HEK293 (cell line): ENCODE data around the gene PIEZO1.

ENCODE experiments used
- BCL11B ChIP-seq: fragments of 450-650 bp; formaldehyde crosslinking; IDR thresholded peaks from 2 replicates; pipeline ENCODE4 v1.5.1; 2016; ENCODE audit warnings: low read depth, missing biosample characterization, missing genetic modification characterization
- GLI2 ChIP-seq: fragments of 450-650 bp; formaldehyde crosslinking; IDR thresholded peaks from 2 replicates; pipeline ENCODE4; 2017; ENCODE audit warnings: missing biosample characterization, missing genetic modification characterization, low read depth, borderline replicate concordance
- GLIS2 ChIP-seq: fragments of 450-650 bp; formaldehyde crosslinking; IDR thresholded peaks from 2 replicates; pipeline ENCODE4 v1.5.1; 2016; ENCODE audit warnings: missing biosample characterization, missing genetic modification characterization
- PRDM6 ChIP-seq: fragments of 450-650 bp; formaldehyde crosslinking; IDR thresholded peaks from 2 replicates; pipeline ENCODE4 v1.5.1; 2017; ENCODE audit warnings: missing biosample characterization, missing genetic modification characterization
- SP2 ChIP-seq: fragments of 450-650 bp; formaldehyde crosslinking; IDR thresholded peaks from 2 replicates; pipeline ENCODE4 v1.5.1; 2016; ENCODE audit warnings: missing biosample characterization, missing genetic modification characterization
- SP3 ChIP-seq: fragments of 450-650 bp; formaldehyde crosslinking; IDR thresholded peaks from 2 replicates; pipeline ENCODE4 v1.5.1; 2016; ENCODE audit warnings: missing biosample characterization, missing genetic modification characterization
- YY2 ChIP-seq: fragments of 450-650 bp; formaldehyde crosslinking; IDR thresholded peaks from 2 replicates; pipeline ENCODE4 v1.5.1; 2016; ENCODE audit warnings: missing biosample characterization, missing genetic modification characterization
- ZBTB10 ChIP-seq: fragments of 450-650 bp; formaldehyde crosslinking; IDR thresholded peaks from 2 replicates; pipeline ENCODE4 v1.5.1; 2016; ENCODE audit warnings: missing biosample characterization, missing genetic modification characterization
- ZBTB20 ChIP-seq: fragments of 450-650 bp; formaldehyde crosslinking; IDR thresholded peaks from 2 replicates; pipeline ENCODE4 v1.5.1; 2016; ENCODE audit warnings: missing biosample characterization, missing genetic modification characterization
- ZNF138 ChIP-seq: fragments of 450-650 bp; formaldehyde crosslinking; IDR thresholded peaks from 2 replicates; pipeline ENCODE4 v1.5.1; 2016; ENCODE audit warnings: missing biosample characterization, missing genetic modification characterization, borderline replicate concordance
- ZNF155 ChIP-seq: fragments of 450-650 bp; formaldehyde crosslinking; IDR thresholded peaks from 2 replicates; pipeline ENCODE4 v1.5.1; 2016; ENCODE audit warnings: missing biosample characterization, missing genetic modification characterization
- ZNF157 ChIP-seq: fragments of 450-650 bp; formaldehyde crosslinking; IDR thresholded peaks from 2 replicates; pipeline ENCODE4 v1.5.1; 2016; ENCODE audit warnings: missing biosample characterization, missing genetic modification characterization
- ZNF280D ChIP-seq: fragments of 450-650 bp; formaldehyde crosslinking; IDR thresholded peaks from 2 replicates; pipeline ENCODE4 v1.5.1; 2016; ENCODE audit warnings: missing biosample characterization, missing genetic modification characterization
- ZNF324 ChIP-seq: fragments of 450-650 bp; formaldehyde crosslinking; IDR thresholded peaks from 2 replicates; pipeline ENCODE4 v1.5.1; 2016; ENCODE audit warnings: missing biosample characterization, missing genetic modification characterization
- ZNF426 ChIP-seq: fragments of 450-650 bp; formaldehyde crosslinking; IDR thresholded peaks from 2 replicates; pipeline ENCODE4 v1.5.1; 2017; ENCODE audit warnings: missing biosample characterization, missing genetic modification characterization, mild to moderate bottlenecking, inconsistent platforms, moderate library complexity
- ZNF449 ChIP-seq: fragments of 450-650 bp; formaldehyde crosslinking; IDR thresholded peaks from 2 replicates; pipeline ENCODE4 v1.5.1; 2017; ENCODE audit warnings: missing biosample characterization, mild to moderate bottlenecking, missing genetic modification characterization, moderate library complexity
- ZNF510 ChIP-seq: fragments of 450-650 bp; formaldehyde crosslinking; IDR thresholded peaks from 2 replicates; pipeline ENCODE4 v1.5.1; 2018; ENCODE audit warnings: mild to moderate bottlenecking, missing genetic modification characterization, missing biosample characterization; ENCODE audit not compliant: insufficient replicate concordance
- ZNF529 ChIP-seq: fragments of 450-650 bp; formaldehyde crosslinking; IDR thresholded peaks from 2 replicates; pipeline ENCODE4 v1.5.1; 2017; ENCODE audit warnings: missing genetic modification characterization, missing biosample characterization; ENCODE audit not compliant: insufficient replicate concordance
- ZNF530 ChIP-seq: fragments of 450-650 bp; formaldehyde crosslinking; IDR thresholded peaks from 2 replicates; pipeline ENCODE4 v1.5.1; 2016; ENCODE audit warnings: low read depth, missing biosample characterization, missing genetic modification characterization
- ZNF596 ChIP-seq: fragments of 450-650 bp; IDR thresholded peaks from 2 replicates; pipeline ENCODE4 v1.5.0; 2018; ENCODE audit warnings: missing biosample characterization, mild to moderate bottlenecking, missing genetic modification characterization, moderate library complexity
- ZNF664 ChIP-seq: fragments of 450-650 bp; formaldehyde crosslinking; IDR thresholded peaks from 2 replicates; pipeline ENCODE4 v1.5.1; 2016; ENCODE audit warnings: missing biosample characterization, missing genetic modification characterization
- ZNF768 ChIP-seq: fragments of 450-650 bp; formaldehyde crosslinking; IDR thresholded peaks from 2 replicates; pipeline ENCODE4 v1.5.1; 2018; ENCODE audit warnings: missing biosample characterization, mild to moderate bottlenecking, missing genetic modification characterization
- ZNF777 ChIP-seq: fragments of 450-650 bp; formaldehyde crosslinking; IDR thresholded peaks from 2 replicates; pipeline ENCODE4 v1.5.1; 2017; ENCODE audit warnings: missing biosample characterization, missing genetic modification characterization, borderline replicate concordance
- TF ChIP-seq, protein P1 (sequence below): fragments of 450-650 bp; formaldehyde crosslinking; IDR thresholded peaks from 2 replicates; pipeline ENCODE4 v1.5.1; 2016; ENCODE audit warnings: missing biosample characterization, missing genetic modification characterization
- TF ChIP-seq, protein P2 (sequence below): fragments of 450-650 bp; formaldehyde crosslinking; IDR thresholded peaks from 2 replicates; pipeline ENCODE4 v1.5.1; 2016; ENCODE audit warnings: missing biosample characterization, missing genetic modification characterization, low read depth

The PIEZO1 gene

DNA sequence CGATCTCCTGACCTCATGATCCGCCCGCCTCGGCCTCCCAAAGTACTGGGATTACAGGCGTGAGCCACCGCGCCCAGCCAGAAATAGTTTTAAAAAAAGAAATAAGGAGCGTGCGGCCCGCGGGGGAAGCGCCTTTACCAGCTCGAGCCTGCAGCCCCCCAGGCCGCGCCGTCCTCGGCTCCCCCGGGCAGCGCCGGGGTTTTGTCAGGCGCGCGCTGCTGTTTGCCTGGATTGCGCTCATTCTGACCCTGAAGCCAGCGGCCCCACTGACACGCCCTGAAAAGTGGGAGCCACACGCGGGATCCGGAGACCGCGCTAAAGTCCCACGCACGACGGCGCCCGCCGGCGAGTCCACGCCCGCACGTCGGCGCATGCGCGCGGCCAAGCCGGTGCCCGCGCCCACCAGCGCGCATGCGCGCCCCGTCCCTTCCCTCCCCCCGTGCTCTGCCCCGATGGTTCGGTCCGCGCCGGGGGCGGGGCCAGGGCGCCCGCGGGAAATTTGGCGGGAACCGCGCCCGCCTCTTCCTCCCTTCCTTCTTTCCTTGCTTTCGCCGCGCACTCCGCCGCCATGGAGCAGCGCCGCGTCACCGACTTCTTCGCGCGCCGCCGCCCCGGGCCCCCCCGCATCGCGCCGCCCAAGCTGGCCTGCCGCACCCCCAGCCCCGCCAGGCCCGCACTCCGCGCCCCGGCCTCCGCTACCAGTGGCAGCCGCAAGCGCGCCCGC lies 18.4 kb upstream of the PIEZO1 start, which contains the start of gene CDT1 (continued):
- TF ChIP-seq ZBTB10 (tag by site-specific recombination) (no peak), GLI2 (tag by site-specific recombination) (no peak), ZNF157 (tag by site-specific recombination) (no peak), ZNF426 (tag by site-specific recombination) (no peak), SP3 (tag by site-specific recombination) (peak; percentile 28; the same call in 1 of the 2 replicates), ZNF510 (tag by site-specific recombination) (no peak), ZNF155 (tag by site-specific recombination) (no peak), GLIS2 (tag by site-specific recombination) (no peak), ZNF530 (tag by site-specific recombination) (no peak), ZNF529 (no peak), SP2 (peak; percentile 62), ZNF324 (tag by site-specific recombination) (no peak), ZNF596 (tag by site-specific recombination) (no peak), ZNF768 (no peak), ZNF280D (tag by site-specific recombination) (no peak), YY2 (tag by site-specific recombination) (no peak), PRDM6 (tag by site-specific recombination) (no peak), ZNF449 (tag by site-specific recombination) (peak; percentile 19; the same call in 1 of the 2 replicates), ZNF777 (tag by site-specific recombination) (peak; percentile 73; the same call in 1 of the 2 replicates), ZNF138 (tag by site-specific recombination) (no peak), BCL11B (tag by site-specific recombination) (no peak), ZBTB20 (tag by site-specific recombination) (no peak), ZNF664 (tag by site-specific recombination) (no peak)
- TF ChIP-seq, protein P1, sequence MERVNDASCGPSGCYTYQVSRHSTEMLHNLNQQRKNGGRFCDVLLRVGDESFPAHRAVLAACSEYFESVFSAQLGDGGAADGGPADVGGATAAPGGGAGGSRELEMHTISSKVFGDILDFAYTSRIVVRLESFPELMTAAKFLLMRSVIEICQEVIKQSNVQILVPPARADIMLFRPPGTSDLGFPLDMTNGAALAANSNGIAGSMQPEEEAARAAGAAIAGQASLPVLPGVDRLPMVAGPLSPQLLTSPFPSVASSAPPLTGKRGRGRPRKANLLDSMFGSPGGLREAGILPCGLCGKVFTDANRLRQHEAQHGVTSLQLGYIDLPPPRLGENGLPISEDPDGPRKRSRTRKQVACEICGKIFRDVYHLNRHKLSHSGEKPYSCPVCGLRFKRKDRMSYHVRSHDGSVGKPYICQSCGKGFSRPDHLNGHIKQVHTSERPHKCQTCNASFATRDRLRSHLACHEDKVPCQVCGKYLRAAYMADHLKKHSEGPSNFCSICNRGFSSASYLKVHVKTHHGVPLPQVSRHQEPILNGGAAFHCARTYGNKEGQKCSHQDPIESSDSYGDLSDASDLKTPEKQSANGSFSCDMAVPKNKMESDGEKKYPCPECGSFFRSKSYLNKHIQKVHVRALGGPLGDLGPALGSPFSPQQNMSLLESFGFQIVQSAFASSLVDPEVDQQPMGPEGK (tag by site-specific recombination), result peak; percentile 70
- TF ChIP-seq, protein P2, sequence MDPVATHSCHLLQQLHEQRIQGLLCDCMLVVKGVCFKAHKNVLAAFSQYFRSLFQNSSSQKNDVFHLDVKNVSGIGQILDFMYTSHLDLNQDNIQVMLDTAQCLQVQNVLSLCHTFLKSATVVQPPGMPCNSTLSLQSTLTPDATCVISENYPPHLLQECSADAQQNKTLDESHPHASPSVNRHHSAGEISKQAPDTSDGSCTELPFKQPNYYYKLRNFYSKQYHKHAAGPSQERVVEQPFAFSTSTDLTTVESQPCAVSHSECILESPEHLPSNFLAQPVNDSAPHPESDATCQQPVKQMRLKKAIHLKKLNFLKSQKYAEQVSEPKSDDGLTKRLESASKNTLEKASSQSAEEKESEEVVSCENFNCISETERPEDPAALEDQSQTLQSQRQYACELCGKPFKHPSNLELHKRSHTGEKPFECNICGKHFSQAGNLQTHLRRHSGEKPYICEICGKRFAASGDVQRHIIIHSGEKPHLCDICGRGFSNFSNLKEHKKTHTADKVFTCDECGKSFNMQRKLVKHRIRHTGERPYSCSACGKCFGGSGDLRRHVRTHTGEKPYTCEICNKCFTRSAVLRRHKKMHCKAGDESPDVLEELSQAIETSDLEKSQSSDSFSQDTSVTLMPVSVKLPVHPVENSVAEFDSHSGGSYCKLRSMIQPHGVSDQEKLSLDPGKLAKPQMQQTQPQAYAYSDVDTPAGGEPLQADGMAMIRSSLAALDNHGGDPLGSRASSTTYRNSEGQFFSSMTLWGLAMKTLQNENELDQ (tag by site-specific recombination), result no peak
